Measurements from ENCODE around the gene CAPN3.

Gene CAPN3

GRCh38 chr15:42387603-42388002 is 28.3 kb downstream of the CAPN3 start:
- no peak overlapping the region for H3K27ac ChIP-seq (ENCODE audit: low read depth, low read length)
- no peak overlapping the region for H3K4me3 ChIP-seq (ENCODE audit: low read depth, low read length)
- no peaks in the 10 kb centered on the region for H3K27me3 ChIP-seq (ENCODE audit: insufficient read depth, low read length)
- H3K36me3 ChIP-seq (ENCODE audit: insufficient read depth, low read length): no peaks in the 10 kb centered on the region
- H3K4me1 ChIP-seq (ENCODE audit: control insufficient read depth, insufficient read depth, low read length, unreplicated experiment): no peaks in the 10 kb centered on the region
- H3K79me2 ChIP-seq (ENCODE audit: control insufficient read depth, insufficient read depth, low read length, unreplicated experiment): no peaks in the 10 kb centered on the region
- H2AFZ ChIP-seq (ENCODE audit: low read length, unreplicated experiment): no peak overlapping the region

- Histone ChIP-seq H3K27me3 (ENCODE audit: insufficient read depth, low read length) (no peaks in the 10 kb centered on the region), H3K27ac (ENCODE audit: low read depth, low read length) (no peak overlapping the region), H3K4me3 (ENCODE audit: low read depth, low read length) (no peak overlapping the region), H3K4me1 (ENCODE audit: control insufficient read depth, insufficient read depth, low read length, unreplicated experiment) (no peaks in the 10 kb centered on the region), H2AFZ (ENCODE audit: low read length, unreplicated experiment) (no peak overlapping the region), H3K36me3 (ENCODE audit: insufficient read depth, low read length) (no peaks in the 10 kb centered on the region), H3K79me2 (ENCODE audit: control insufficient read depth, insufficient read depth, low read length, unreplicated experiment) (no peaks in the 10 kb centered on the region)
These were observed 33.2 kb downstream of the CAPN3 start for GRCh38 chr15:42392309-42393024.

- Histone ChIP-seq H3K79me2 (ENCODE audit: control insufficient read depth, insufficient read depth, low read length, unreplicated experiment) (no peaks in the 10 kb centered on the region), H3K36me3 (ENCODE audit: insufficient read depth, low read length) (no peaks in the 10 kb centered on the region), H3K4me1 (ENCODE audit: control insufficient read depth, insufficient read depth, low read length, unreplicated experiment) (no peaks in the 10 kb centered on the region), H2AFZ (ENCODE audit: low read length, unreplicated experiment) (no peak overlapping the region), H3K27me3 (ENCODE audit: insufficient read depth, low read length) (no peaks in the 10 kb centered on the region), H3K4me3 (ENCODE audit: low read depth, low read length) (no peak overlapping the region), H3K27ac (ENCODE audit: low read depth, low read length) (no peak overlapping the region)
These were observed 34.8 kb downstream of the CAPN3 start for GRCh38 chr15:42394106-42394505.

GRCh38 chr15:42395838-42396237 is 36.5 kb downstream of the CAPN3 start:
- no peaks in the 10 kb centered on the region for H3K79me2 ChIP-seq (ENCODE audit: control insufficient read depth, insufficient read depth, low read length, unreplicated experiment)
- no peak overlapping the region for H3K27ac ChIP-seq (ENCODE audit: low read depth, low read length)
- H3K4me1 ChIP-seq (ENCODE audit: control insufficient read depth, insufficient read depth, low read length, unreplicated experiment): no peaks in the 10 kb centered on the region
- no peak overlapping the region for H2AFZ ChIP-seq (ENCODE audit: low read length, unreplicated experiment)
- H3K36me3 ChIP-seq (ENCODE audit: insufficient read depth, low read length): no peaks in the 10 kb centered on the region
- no peak overlapping the region for H3K4me3 ChIP-seq (ENCODE audit: low read depth, low read length)
- H3K27me3 ChIP-seq (ENCODE audit: insufficient read depth, low read length): no peaks in the 10 kb centered on the region

- no peaks in the 10 kb centered on the region for H3K36me3 ChIP-seq (ENCODE audit: insufficient read depth, low read length)
- no peak overlapping the region for H3K27ac ChIP-seq (ENCODE audit: low read depth, low read length)
- H3K27me3 ChIP-seq (ENCODE audit: insufficient read depth, low read length): no peaks in the 10 kb centered on the region
- no peaks in the 10 kb centered on the region for H3K79me2 ChIP-seq (ENCODE audit: control insufficient read depth, insufficient read depth, low read length, unreplicated experiment)
- no peak overlapping the region for H3K4me3 ChIP-seq (ENCODE audit: low read depth, low read length)
- no peak overlapping the region for H2AFZ ChIP-seq (ENCODE audit: low read length, unreplicated experiment)
- no peaks in the 10 kb centered on the region for H3K4me1 ChIP-seq (ENCODE audit: control insufficient read depth, insufficient read depth, low read length, unreplicated experiment)
These were observed 42.5 kb downstream of the CAPN3 start for GRCh38 chr15:42401544-42402454.

- H3K4me3 ChIP-seq (ENCODE audit: low read depth, low read length): no peak overlapping the region
- H2AFZ ChIP-seq (ENCODE audit: low read length, unreplicated experiment): no peak overlapping the region
- H3K27me3 ChIP-seq (ENCODE audit: insufficient read depth, low read length): no peaks in the 10 kb centered on the region
- no peak overlapping the region for H3K27ac ChIP-seq (ENCODE audit: low read depth, low read length)
- no peaks in the 10 kb centered on the region for H3K36me3 ChIP-seq (ENCODE audit: insufficient read depth, low read length)
- H3K4me1 ChIP-seq (ENCODE audit: control insufficient read depth, insufficient read depth, low read length, unreplicated experiment): no peaks in the 10 kb centered on the region
- H3K79me2 ChIP-seq (ENCODE audit: control insufficient read depth, insufficient read depth, low read length, unreplicated experiment): no peaks in the 10 kb centered on the region
These were observed 43.3 kb downstream of the CAPN3 start for GRCh38 chr15:42402455-42403205.

- no peak overlapping the region for H3K27ac ChIP-seq (ENCODE audit: low read depth, low read length)
- no peak overlapping the region for H3K4me3 ChIP-seq (ENCODE audit: low read depth, low read length)
- H3K79me2 ChIP-seq (ENCODE audit: control insufficient read depth, insufficient read depth, low read length, unreplicated experiment): no peaks in the 10 kb centered on the region
- no peaks in the 10 kb centered on the region for H3K27me3 ChIP-seq (ENCODE audit: insufficient read depth, low read length)
- H3K4me1 ChIP-seq (ENCODE audit: control insufficient read depth, insufficient read depth, low read length, unreplicated experiment): no peaks in the 10 kb centered on the region
- no peak overlapping the region for H2AFZ ChIP-seq (ENCODE audit: low read length, unreplicated experiment)
- no peaks in the 10 kb centered on the region for H3K36me3 ChIP-seq (ENCODE audit: insufficient read depth, low read length)
These were observed 44.1 kb downstream of the CAPN3 start for GRCh38 chr15:42403389-42403788.

GRCh38 chr15:42404461-42405235 is 45.3 kb downstream of the CAPN3 start:
- H3K4me1 ChIP-seq (ENCODE audit: control insufficient read depth, insufficient read depth, low read length, unreplicated experiment): no peaks in the 10 kb centered on the region
- no peaks in the 10 kb centered on the region for H3K36me3 ChIP-seq (ENCODE audit: insufficient read depth, low read length)
- H3K4me3 ChIP-seq (ENCODE audit: low read depth, low read length): no peak overlapping the region
- no peaks in the 10 kb centered on the region for H3K79me2 ChIP-seq (ENCODE audit: control insufficient read depth, insufficient read depth, low read length, unreplicated experiment)
- no peak overlapping the region for H3K27ac ChIP-seq (ENCODE audit: low read depth, low read length)
- H3K27me3 ChIP-seq (ENCODE audit: insufficient read depth, low read length): no peaks in the 10 kb centered on the region
- H2AFZ ChIP-seq (ENCODE audit: low read length, unreplicated experiment): no peak overlapping the region

GRCh38 chr15:42405863-42406482 is 46.7 kb downstream of the CAPN3 start:
- no peak overlapping the region for H3K4me3 ChIP-seq (ENCODE audit: low read depth, low read length)
- H3K27me3 ChIP-seq (ENCODE audit: insufficient read depth, low read length): no peaks in the 10 kb centered on the region
- H2AFZ ChIP-seq (ENCODE audit: low read length, unreplicated experiment): no peak overlapping the region
- no peaks in the 10 kb centered on the region for H3K36me3 ChIP-seq (ENCODE audit: insufficient read depth, low read length)
- no peaks in the 10 kb centered on the region for H3K4me1 ChIP-seq (ENCODE audit: control insufficient read depth, insufficient read depth, low read length, unreplicated experiment)
- H3K79me2 ChIP-seq (ENCODE audit: control insufficient read depth, insufficient read depth, low read length, unreplicated experiment): no peaks in the 10 kb centered on the region
- no peak overlapping the region for H3K27ac ChIP-seq (ENCODE audit: low read depth, low read length)

GRCh38 chr15:42408178-42408577 is 48.9 kb downstream of the CAPN3 start:
- Histone ChIP-seq H3K27ac (ENCODE audit: low read depth, low read length) (no peak overlapping the region), H3K36me3 (ENCODE audit: insufficient read depth, low read length) (no peaks in the 10 kb centered on the region), H3K4me1 (ENCODE audit: control insufficient read depth, insufficient read depth, low read length, unreplicated experiment) (no peaks in the 10 kb centered on the region), H3K79me2 (ENCODE audit: control insufficient read depth, insufficient read depth, low read length, unreplicated experiment) (no peaks in the 10 kb centered on the region), H2AFZ (ENCODE audit: low read length, unreplicated experiment) (no peak overlapping the region), H3K4me3 (ENCODE audit: low read depth, low read length) (no peak overlapping the region), H3K27me3 (ENCODE audit: insufficient read depth, low read length) (no peaks in the 10 kb centered on the region)
